ENCODE results near the gene PIP4K2C.
A peak's percentile ranks its signal among the peaks of the same experiment; 100 is the strongest.

The PIP4K2C gene

DNA sequence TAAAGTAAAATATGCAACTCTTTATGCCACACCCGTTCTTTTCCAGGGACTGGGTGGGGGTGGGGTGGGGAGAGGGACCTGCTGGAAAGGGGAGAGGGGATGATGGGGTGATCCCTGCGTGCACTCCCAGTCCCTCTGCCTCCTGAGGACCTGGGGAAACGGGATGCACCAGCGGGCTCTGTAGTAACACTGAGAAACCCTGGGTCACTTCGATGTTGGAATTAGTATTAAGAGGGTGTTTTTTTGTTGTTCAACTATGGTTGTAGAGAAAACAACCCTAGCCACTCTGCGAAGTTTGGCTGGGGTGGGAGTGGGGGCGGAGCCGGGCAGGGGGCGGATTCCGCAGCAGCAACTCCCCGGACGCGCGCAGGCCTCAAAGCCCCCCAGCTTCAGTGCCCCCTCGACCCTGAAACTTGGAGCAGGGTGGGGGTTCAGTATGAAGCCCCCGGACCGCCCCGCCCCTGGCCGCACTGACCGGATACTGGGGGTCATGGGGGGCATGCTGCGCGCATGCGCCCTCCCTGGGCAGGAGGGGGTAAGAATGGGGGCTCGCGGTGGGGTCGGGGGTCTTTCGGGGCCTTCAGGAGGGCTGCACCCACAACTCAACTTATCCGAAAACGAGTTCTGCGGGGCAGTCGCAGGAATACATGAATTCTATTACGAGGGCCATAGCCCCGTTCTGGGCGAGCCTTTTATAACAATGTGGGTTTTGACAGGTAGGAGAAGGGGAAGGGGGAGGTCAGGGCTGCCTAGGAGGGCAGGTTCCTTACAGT is 19.0 kb downstream of the PIP4K2C start:
- in situ Hi-C loops (cut with HindIII; ENCODE audit: low pct_unique_long_range_greater_than_20kb, low sequenced_read_pairs): no loop called here
- no peak for DNase-seq (ENCODE audit: low read depth in 1 of 2, low spot score in 1 of 2)
- TF ChIP-seq JUND (IDR thresholded peaks at IDR 0.05; ENCODE audit: low read depth): no peak

GRCh38 chr12:57610554-57611107 is 19.6 kb downstream of the PIP4K2C start:
- no peak for TF ChIP-seq JUND (IDR thresholded peaks at IDR 0.05; ENCODE audit: low read depth)
- no peak for DNase-seq (ENCODE audit: low read depth in 1 of 2, low spot score in 1 of 2)
- in situ Hi-C loops (cut with HindIII; ENCODE audit: low pct_unique_long_range_greater_than_20kb, low sequenced_read_pairs): no loop called here

DNA sequence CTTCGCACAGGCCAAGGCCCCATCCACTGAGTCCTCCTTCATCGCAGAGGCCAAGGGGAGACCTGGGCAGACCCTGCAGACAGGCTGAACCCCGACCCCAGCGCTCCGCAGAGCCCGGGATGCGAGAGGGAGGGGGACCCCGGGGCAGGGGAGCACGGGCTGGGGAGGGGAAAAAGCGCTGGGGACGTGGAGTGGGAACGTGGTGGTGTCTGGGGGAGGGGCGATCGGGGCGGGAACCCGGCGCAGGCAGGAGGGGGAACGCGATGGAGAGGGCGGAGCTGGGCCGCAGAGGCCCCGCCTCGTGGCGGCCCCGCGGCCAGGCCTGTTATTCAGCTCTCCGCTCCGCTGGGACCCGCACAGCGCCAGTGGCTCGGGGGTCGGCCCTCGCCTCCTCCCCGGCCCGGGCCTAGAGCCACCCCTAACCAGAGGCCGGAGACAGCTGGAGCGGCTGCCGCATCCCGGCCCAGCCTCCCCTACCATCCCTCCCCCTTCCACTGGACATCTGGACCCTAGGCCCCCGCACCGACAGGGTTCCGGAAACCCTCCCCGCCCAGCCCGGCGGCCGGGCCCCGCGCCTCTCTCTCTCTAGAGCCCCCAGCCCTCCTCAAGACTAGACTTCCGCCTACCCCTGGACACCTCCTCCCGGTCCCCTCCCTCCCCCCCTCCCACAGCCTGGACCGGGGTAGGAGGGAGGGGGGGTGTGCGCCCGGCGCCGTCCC is 20.3 kb downstream of the PIP4K2C start, which contains the start of gene ARHGEF25:
ARHGEF25 (plus strand) TSS at position 328 of the 719 bp plus-strand sequence. CDS start 460 bp downstream, outside the sequence.
- peak; percentile 45 to 74 for DNase-seq (ENCODE audit: low read depth in 1 of 2, low spot score in 1 of 2)
- in situ Hi-C loops (cut with HindIII; ENCODE audit: low pct_unique_long_range_greater_than_20kb, low sequenced_read_pairs): no loop called here
- no peak for TF ChIP-seq JUND (IDR thresholded peaks at IDR 0.05; ENCODE audit: low read depth)

DNA sequence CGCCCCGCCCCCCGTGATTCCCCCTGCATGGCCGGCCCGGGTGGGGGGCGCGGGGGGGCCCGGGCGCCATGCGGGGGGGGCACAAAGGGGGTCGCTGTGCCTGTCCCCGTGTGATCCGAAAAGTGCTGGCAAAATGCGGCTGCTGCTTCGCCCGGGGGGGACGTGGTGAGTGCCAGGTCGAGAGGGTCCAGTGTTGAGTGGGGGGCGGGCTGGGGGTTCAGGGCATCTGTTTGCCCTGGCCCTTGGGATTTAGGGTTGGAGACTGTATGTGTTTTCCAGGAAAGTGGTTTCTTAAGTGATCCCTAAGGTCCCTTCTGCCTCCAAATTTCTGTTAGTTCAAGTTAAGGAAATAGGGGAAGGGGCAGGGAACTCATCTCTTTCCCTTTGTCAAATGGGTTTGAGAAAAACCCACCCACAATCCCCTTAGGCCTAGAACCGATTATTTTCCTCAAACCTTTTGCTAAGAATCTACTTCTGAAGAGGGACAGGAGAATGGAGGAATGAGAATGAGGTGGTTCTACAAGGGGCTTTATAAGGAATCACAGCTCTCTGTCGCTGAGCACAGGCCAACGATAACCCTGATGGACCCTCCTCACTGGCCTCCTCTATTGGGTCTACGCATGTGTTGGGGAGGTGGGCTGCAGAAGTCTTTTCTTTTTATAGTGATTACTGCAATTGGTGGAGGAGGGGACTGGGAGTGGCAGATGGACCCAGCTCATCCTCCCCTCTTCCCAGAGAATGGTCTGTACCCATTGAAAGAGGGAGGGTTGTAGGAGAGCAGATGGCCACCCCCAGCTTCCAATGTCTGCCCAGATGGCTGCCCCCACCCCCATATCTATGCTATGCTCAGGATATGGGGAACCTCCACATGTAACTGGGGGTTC is 21.1 kb downstream of the PIP4K2C start:
- TF ChIP-seq JUND (IDR thresholded peaks at IDR 0.05; ENCODE audit: low read depth): no peak
- in situ Hi-C loops (cut with HindIII; ENCODE audit: low pct_unique_long_range_greater_than_20kb, low sequenced_read_pairs): no loop called here
- DNase-seq (ENCODE audit: low read depth in 1 of 2, low spot score in 1 of 2): no peak

DNA sequence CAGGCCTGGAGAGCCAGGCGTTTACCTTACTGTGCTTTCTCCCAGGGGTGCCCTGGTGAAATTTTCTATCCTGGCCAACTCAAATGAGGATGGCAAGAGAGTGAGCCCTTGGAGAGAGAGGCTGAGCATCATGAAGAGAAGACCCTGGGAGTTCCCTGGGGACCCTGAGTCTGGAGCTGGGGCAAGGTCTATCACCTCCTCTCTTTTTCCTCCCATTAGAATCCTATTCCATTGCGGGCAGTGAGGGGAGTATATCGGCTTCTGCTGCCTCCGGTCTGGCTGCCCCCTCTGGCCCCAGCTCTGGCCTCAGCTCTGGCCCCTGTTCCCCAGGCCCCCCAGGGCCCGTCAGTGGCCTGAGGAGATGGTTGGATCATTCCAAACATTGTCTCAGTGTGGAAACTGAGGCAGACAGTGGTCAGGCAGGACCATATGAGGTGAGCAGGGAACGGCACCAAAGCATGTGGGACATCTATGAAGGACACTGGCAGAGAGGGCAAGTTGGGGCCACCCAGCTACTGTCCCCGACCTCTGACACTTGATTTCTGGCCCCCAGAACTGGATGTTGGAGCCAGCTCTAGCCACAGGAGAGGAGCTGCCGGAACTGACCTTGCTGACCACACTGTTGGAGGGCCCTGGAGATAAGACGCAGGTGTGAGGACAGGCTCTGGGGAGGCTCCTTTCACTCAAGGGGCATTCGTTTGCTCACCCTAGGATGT is 21.9 kb downstream of the PIP4K2C start:
- in situ Hi-C loops (cut with HindIII; ENCODE audit: low pct_unique_long_range_greater_than_20kb, low sequenced_read_pairs): no loop called here
- DNase-seq (ENCODE audit: low read depth in 1 of 2, low spot score in 1 of 2): no peak
- no peak for TF ChIP-seq JUND (IDR thresholded peaks at IDR 0.05; ENCODE audit: low read depth)

GRCh38 chr12:57613427-57614109 is 22.6 kb downstream of the PIP4K2C start:
- in situ Hi-C loops (cut with HindIII; ENCODE audit: low pct_unique_long_range_greater_than_20kb, low sequenced_read_pairs): no loop called here
- DNase-seq (ENCODE audit: low read depth in 1 of 2, low spot score in 1 of 2): no peak
- no peak for TF ChIP-seq JUND (IDR thresholded peaks at IDR 0.05; ENCODE audit: low read depth)

- TF ChIP-seq JUND (IDR thresholded peaks at IDR 0.05; ENCODE audit: low read depth): no peak
- DNase-seq (ENCODE audit: low read depth in 1 of 2, low spot score in 1 of 2): peak; percentile 71 to 82
- in situ Hi-C loops (cut with HindIII; ENCODE audit: low pct_unique_long_range_greater_than_20kb, low sequenced_read_pairs): no loop called here
Observed at GRCh38 chr12:57614178-57614947, 23.4 kb downstream of the PIP4K2C start.

- no peak for DNase-seq (ENCODE audit: low read depth in 1 of 2, low spot score in 1 of 2)
- no peak for TF ChIP-seq JUND (IDR thresholded peaks at IDR 0.05; ENCODE audit: low read depth)
- in situ Hi-C loops (cut with HindIII; ENCODE audit: low pct_unique_long_range_greater_than_20kb, low sequenced_read_pairs): no loop called here
Observed at GRCh38 chr12:57614948-57615500, 24.0 kb downstream of the PIP4K2C start.

DNA sequence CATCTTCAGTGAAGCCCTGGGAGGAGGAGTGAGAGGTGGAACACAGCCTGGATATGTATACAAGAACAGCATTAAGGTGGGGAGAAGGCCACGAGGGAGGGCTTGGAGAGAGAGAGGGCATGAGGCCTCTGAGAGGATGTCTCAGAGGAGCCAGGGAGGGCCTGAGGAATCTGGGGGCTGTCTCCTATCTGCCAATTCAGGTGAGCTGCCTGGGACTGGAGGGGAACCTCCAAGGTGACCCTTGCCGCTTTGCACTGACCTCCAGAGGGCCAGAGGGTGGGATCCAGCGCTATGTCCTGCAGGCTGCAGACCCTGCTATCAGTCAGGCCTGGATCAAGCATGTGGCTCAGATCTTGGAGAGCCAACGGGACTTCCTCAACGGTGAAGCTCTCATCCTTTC is 24.6 kb downstream of the PIP4K2C start:
- no peak for DNase-seq (ENCODE audit: low read depth in 1 of 2, low spot score in 1 of 2)
- TF ChIP-seq JUND (IDR thresholded peaks at IDR 0.05; ENCODE audit: low read depth): no peak
- in situ Hi-C loops (cut with HindIII; ENCODE audit: low pct_unique_long_range_greater_than_20kb, low sequenced_read_pairs): no loop called here

DNA sequence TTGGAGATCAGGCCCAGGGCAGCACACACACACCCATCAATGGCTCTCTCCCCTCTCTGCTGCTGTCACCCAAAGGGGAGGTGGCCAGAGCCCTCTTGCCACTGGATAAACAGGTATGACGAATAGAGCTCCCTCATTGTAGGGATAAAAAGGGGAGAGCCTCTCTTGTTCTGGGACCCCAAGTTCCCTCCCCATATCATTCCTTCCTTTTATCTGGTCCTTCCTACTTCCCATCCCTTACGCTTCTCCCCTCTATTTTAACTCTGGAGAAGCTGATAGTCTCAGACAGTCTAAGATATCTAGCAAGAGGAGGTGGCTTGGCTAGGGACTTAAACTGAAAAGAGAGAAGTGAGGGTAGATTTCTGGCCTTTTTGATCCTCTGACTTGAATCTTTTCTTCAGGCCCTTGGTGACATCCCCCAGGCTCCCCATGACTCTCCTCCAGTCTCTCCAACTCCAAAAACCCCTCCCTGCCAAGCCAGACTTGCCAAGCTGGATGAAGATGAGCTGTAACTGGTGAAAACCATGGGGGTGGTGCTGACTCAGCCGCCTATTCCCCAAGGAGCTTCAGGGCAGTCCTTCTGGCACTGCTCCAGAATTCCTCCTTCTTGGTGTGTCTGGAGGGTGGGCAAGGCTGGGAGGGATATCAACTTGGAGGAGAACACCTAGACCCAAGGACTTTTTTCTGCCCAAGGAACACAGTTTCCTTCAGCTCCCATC is 25.6 kb downstream of the PIP4K2C start:
- in situ Hi-C loops (cut with HindIII; ENCODE audit: low pct_unique_long_range_greater_than_20kb, low sequenced_read_pairs): no loop called here
- TF ChIP-seq JUND (IDR thresholded peaks at IDR 0.05; ENCODE audit: low read depth): no peak
- no peak for DNase-seq (ENCODE audit: low read depth in 1 of 2, low spot score in 1 of 2)
